CMK (cell line): ENCODE data around the gene NSF.
"Not testable (repeated sequence)": the region's sequence is repeated elsewhere in the genome, so short reads cannot be mapped to it uniquely, and the experiment has no call there.

ENCODE experiments used
- DNase-seq: peaks from one replicate; pipeline ENCODE4 v3.0.0-alpha.2; 2010; ENCODE audit warnings: low read depth

Gene NSF

DNA sequence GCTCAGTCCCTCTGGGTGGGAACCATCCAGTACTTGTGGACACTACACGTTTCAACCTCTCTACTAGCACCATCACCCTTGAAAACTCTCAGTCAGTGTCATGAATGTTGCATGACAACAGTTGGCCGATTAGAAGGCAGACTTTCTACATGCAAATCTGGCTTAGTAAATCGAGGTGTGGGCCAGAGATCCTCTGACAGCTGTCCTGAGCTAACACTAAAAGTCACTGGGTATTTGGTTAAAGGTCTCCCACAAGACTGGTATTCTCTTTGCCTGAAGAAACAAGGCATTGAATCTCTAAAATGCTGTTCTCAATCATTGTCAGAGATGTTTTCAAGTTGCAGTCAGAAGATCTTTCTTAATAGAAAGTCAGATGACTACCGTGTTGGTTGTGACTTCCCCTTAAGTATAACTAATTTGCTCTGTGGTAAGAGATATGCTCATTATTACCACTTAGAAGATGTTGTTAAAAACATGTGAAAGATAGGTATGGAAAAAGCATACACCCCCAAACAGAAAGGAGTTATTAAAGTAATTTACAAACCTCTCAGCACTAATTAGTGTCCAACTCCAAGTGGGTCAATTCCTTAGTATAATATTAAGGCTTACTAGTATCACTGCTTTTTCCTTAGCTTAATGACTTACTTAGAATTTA, 165.7 kb downstream of the NSF start:
- DNase-seq: no peak

DNA sequence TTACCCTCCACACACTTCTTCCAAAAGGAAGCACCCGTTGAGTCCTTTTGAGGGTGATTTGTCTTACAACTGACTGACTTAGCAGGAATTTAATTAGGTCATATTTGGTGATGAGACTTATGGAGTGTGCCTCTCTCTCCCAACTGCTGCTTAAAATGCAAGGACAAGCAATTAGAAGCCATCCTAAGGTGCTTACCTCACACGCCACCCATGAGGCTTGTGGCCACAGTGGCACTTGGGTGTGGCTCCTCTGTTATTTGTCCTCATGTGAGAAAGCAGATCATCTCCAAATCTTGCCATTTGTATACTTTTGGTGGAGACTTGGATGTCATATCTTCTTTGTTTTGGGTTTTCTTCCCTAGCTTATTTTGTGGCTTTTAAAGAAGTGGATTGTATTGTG, 166.4 kb downstream of the NSF start:
- DNase-seq: no peak

DNA sequence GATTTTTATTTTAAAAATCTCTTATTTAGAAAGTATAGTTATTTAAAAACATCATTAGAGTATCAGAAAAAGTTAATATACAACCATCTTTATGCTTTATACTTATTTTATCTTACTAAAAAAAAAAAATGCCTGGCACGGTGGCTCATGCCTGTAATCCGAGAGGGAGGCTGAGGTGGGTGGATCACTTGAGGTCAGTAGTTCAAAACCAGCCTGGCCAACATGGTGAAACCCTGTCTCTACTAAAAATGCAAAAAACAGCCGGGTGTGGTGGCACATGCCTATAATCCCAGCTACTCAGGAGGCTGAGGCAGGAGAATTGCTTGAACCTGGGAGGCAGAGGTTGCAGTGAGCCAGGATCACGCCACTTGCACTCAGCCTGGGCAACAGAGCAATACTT, 167.1 kb downstream of the NSF start:
- not testable (repeated sequence) for DNase-seq

- no peak for DNase-seq
Observed at GRCh38 chr17:46758614-46759013, 168.1 kb downstream of the NSF start.

GRCh38 chr17:46759141-46759540, 168.7 kb downstream of the NSF start:
- DNase-seq: no peak

DNA sequence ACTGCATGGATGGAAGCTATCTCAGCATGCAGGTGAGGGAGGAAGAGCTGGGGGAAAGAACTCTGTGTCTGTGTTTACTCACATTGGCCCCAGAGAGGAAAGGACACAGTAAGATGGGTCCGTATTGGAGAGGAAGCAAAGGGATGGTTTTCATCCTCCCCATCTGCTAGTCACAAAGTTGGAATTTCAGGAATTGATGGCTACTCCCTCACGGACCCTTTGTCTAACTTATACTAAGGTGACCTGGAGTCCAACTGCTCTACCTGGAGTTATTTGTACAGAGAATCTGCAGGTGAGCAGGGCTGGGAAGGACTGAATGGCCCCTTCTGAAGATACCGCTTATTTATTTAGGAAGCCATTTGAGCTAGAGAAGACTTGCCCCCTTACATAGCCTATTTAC, 172.9 kb downstream of the NSF start:
- DNase-seq: no peak

DNA sequence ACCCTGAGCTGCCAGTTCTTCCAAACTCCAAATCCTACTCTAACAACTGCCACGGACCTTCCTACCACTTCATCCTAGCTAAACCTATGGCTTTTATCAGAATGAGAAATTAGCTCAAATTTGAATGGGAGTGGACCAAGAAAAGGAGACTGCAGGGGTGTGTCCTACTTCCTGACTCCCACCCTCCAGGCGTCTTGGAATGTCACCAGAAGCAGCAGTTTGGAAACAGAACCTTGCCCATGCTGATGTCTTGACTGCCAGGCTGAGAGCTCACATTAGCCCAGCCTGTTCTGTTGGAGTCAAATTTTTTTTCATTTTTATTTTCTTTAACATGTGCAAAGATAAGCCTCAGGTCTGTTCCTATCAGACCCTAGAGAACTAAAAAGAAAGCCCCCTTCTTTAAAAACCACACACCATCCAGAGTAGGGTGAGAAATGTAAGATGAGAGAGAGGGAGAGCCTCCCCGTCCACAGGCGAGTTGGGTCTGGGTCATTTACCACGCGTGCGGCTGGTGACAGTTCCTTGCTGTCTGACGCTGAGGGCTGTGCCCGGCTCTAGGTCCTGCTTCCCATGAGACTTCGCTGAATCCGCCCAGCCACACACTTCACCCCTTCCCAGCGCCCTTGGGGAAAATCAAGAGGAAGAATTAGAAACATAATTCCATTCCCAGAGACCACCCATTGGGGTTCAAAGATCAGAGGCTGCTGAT, 173.7 kb downstream of the NSF start:
- no peak for DNase-seq

DNA sequence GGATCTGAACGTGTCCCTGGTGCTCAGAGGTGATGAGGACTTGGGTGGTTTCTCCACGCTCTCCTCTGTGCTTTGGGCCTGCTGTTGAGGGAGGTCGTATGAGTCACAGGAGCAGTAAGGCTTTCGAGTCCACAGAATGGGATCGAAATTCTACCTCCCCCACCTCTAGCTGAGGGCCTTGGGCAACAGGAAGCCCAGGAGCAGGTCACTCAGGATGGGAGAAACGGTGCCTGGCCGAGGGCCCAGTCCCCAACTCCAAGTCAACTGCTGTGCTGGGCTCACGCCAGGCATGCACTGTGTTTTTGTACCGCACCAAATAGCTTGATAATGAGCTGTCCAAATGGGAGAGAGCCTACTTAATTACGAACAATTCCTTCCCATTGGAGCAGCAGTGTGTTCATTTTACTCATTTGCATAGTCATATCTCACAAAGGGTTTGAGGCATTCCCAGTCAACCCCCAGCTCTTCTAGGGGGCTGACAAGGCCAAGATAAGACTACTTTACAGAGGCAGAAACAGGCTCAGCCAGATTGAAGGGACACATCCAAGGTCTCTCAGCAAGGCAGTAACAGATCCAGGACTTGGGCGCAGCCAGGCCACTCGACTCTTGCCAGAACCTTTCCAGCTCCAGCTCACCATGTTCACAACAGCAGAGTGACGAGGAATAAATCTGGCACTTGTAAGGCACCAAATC, 174.4 kb downstream of the NSF start:
- DNase-seq: no peak

DNA sequence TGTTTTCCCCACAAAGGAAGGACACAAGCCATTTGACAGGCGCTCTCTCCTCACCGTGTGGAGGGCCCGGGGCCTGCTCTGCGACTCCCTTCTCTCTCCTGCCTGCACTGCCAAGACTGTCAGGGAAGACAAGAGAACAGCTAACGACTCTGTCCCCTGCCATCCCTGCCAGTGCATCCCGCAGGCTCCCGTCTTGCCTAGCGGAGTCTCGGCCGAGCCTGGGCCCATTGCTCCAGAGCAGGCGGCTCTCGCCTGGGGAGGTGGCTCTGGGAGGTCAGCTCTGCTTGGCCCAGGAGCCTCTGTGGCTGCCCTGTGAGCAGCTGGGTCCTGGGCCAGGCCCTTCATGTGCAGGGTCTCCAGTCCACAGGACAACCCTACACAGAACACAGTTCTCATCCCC, 175.0 kb downstream of the NSF start:
- no peak for DNase-seq

DNA sequence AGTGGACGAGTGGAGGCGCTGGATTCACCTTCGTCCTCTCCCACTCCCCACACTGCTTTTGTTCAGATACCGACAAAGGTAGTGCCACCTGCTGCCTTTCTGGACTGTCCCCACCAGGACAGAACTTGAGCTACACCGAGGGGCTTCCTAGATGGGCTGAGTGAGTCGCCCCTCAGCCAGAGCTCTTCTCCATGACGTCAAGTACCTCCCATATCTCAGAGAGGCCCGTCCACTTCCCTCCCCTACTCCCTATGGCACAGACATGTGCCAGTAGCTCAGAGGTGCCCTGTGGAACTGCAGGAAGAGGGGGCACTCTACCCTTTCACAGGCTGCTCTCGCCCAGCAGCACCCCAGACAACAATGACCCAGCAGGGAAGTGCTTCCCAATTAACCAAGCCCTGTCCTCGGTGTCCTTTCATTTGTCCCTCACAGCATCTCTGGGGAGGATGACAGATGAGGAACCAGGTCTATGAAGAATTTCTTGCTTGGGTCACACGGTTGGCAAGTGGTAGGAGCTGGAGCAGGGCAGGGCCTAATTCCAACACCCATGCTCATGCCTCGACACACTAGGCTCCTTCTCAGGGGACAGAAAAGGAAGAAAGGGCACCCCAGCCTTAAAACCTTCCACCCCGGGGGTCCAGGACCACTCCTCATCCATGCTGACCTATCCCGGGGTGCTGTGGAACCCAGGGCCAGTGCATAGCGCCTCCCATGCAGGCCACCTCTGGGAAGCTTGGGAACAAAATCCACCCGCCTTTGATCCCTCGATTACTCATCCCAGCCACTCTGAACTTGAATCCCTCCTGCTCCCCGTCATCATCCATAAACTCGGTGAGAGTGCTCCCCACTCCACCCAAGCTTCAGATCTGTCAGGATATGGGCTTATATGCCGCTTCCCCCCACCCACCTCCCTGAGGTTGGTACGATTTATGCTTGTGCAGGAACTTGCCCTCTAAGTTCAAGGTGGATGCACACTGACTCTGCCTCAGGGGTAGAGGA, 176.3 kb downstream of the NSF start:
- no peak for DNase-seq

- no peak for DNase-seq
Observed at GRCh38 chr17:46768540-46768870, 178.0 kb downstream of the NSF start.

DNA sequence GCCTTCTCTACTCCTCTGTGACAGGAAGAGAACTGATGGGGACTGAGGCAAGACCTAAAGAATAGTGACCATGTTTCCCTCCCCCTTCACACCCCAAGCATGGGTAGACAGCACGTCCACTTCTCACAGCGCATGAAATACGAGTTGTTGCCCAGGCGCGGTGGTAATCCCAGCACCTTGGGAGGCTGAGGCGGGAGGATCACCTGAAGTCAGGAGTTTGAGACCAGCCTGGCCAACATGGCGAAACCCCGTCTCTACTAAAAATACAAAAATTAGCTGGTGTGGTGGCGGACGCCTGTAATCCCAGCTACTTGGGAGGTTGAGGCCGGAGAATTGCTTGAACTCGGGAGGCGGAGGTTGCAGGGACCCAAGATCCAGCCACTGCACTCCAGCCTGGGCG, 178.4 kb downstream of the NSF start:
- DNase-seq: not testable (repeated sequence)

- DNase-seq: no peak
Observed at GRCh38 chr17:46769531-46770438, 179.3 kb downstream of the NSF start.

- no peak for DNase-seq
Observed at GRCh38 chr17:46770439-46770817, 180.0 kb downstream of the NSF start.

DNA sequence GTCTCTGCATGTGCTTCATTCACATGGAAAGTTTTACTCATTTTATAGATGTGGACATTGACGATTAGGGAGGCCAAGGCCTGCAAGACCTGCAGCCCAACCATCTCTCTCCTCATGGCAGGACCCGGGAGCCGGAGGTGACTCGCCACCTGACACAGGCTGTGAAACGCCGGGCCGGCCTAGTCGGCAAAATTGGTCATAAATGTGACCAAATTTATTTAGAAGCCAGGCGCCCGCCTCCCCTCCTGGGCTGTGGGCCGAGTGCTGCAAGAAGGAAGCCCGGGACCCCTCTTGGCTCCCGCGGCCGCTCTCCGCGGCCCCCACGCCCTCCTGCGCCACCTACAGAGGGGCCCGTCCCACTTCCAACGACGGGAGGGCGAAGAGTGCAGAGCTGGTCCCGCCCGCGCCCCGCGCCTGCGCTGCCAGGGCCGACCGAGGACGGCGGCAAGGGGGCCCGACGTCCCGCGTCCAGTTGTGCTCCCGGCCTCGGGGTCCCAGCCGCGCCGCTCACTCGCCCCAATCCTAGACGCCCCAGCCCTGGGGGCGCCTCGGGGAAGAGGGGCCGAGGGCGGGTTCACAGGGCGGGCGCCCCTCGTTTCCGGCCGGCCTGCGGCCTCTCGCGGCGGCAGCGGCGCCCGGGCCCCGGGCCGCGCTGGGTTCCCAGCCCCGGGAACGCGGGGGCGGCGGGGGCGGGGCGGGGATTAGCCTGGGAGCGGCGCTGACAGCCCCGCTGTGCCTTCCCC, 180.5 kb downstream of the NSF start:
- no peak for DNase-seq

- no peak for DNase-seq
Observed at GRCh38 chr17:46771561-46772474, 181.3 kb downstream of the NSF start.

GRCh38 chr17:46772475-46773220, 182.2 kb downstream of the NSF start:
- DNase-seq: no peak

- peak; percentile 67 for DNase-seq
Observed at GRCh38 chr17:46773221-46773605, 182.7 kb downstream of the NSF start.

DNA sequence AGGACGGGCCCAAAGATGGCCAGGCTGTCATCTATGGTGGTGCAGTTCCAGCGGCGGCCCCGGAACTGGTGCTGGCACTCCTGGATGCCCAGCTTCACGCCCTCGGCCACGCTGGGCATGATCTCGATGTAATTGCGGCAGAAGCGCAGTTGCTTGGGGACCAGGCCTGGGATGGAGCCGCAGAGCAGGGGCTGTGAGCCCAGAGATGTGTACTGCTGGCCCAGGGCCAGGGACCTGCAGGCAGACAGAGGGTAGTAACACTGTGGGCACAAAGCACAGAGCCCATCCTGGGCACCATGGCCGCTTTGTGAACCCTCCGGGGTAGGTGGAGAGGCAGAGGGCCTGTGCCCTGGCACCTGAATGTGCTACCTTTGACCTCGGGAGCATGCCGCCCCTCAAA, 183.2 kb downstream of the NSF start:
- DNase-seq: no peak
